Right renal pelvis (tissue), 4 donors: ENCODE measurements around the gene SPAG8. TPM values are rescaled to one million over a fixed set of nuclear protein-coding genes. Genes with fewer than 3 reads are reported as not detected.

Experiments used
- DNase-seq, 4 donors: peaks; one replicate each; pipeline ENCODE4 v3.0.0-alpha.2; 2013; ENCODE audit warnings: low read depth in 4 of 4, low spot score in 3 of 4, missing footprints in 1 of 4
- polyA plus RNA-seq, 4 donors: library from polyadenylated mRNA; unstranded; fragments of 120-200 nt; gene quantifications; one replicate each; pipeline ENCODE4 v1.2.1, GENCODE V29; 2013; ENCODE audit not compliant: insufficient read length in 4 of 4

Gene SPAG8, protein sequence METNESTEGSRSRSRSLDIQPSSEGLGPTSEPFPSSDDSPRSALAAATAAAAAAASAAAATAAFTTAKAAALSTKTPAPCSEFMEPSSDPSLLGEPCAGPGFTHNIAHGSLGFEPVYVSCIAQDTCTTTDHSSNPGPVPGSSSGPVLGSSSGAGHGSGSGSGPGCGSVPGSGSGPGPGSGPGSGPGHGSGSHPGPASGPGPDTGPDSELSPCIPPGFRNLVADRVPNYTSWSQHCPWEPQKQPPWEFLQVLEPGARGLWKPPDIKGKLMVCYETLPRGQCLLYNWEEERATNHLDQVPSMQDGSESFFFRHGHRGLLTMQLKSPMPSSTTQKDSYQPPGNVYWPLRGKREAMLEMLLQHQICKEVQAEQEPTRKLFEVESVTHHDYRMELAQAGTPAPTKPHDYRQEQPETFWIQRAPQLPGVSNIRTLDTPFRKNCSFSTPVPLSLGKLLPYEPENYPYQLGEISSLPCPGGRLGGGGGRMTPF
- 1 to 10 TPM; 4.7 to 6.7 (median 5.4) TPM for polyA plus RNA-seq

DNA sequence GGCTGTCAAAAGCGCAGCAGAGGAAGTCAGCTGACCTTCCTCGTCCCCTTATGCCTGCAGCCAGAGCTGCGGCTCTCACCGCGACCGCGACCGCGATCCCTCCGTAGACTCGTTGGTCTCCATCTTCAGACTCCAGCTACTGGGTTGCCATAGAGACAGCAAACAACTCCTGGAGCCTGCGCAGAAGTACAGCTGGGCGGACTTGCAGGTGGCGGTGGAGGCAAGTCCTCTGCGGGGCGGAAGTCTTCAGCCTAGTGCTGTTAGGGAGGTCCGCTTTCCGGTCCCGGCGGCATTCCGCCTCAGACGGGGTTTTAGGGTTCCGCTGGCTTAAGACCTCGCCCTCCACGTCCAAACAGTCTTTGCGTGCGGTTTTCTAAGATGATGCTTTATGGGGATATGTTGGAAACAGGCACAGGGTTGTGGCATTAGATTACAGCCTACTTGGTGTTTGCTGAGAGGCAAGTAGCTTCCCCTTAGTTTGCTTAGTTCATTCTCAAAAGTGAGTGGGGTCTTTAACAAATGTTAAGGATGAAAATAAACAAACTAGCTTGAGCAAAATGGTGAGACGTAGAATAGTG, at the start of gene SPAG8:
SPAG8 (minus strand) TSS at position 238 of the 578 bp plus-strand sequence; CDS start at position 123, 115 bp downstream.
- peak; percentile 66 to 88 (median 84) for DNase-seq

DNA sequence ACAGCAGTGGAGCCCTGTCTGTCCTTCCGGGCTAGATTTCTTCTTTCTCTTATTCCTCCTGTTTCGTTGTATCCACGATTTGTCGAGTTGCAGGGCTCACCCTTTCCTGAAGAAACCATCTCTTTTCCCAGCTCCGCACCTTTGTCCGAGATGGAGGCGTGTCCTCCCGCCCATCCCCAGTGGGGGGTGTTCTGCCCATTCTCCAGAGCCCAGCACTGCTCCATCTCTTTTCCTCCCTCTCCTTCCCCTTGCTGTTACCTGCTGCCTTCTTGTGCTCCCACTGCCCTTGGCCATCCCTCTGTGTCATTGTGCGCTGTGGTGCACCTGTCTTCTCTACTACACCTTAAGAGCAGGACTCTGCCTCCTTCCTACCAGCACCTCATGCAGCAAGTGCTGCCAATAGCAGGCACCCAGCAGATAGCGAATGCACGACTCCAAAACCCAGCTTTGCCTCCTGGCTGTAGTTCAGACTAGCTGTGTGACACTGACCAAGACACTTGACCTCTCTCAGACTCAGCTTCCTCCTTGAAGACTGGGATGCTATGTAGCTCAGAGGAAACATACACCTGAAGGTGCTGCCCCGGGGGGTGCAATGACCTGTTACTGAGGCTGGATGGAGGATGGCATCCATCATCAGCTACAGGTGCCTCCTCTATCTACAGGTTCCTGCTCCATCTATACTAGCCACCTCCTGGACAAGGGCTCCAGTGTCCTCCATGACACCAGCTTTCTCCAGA, 49.3 kb upstream of the SPAG8 start:
- no peak for DNase-seq

DNA sequence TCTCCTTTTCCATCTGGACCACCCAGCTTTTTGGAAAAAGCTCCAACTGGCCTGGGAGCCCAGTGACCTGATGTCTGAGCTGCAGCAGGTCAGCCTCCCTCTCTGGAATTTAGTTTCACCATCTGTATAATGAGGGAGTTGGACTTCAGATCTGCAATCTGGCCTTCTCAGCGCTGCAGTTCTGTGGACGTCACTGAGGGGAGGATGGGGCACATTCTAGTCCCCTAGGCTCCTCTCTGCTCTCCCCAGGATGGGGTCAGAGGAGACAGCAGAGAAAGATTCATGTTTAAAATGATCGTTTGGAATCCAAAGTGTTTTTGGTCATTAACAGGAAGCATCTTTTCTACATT, 47.9 kb upstream of the SPAG8 start:
- DNase-seq: no peak

DNA sequence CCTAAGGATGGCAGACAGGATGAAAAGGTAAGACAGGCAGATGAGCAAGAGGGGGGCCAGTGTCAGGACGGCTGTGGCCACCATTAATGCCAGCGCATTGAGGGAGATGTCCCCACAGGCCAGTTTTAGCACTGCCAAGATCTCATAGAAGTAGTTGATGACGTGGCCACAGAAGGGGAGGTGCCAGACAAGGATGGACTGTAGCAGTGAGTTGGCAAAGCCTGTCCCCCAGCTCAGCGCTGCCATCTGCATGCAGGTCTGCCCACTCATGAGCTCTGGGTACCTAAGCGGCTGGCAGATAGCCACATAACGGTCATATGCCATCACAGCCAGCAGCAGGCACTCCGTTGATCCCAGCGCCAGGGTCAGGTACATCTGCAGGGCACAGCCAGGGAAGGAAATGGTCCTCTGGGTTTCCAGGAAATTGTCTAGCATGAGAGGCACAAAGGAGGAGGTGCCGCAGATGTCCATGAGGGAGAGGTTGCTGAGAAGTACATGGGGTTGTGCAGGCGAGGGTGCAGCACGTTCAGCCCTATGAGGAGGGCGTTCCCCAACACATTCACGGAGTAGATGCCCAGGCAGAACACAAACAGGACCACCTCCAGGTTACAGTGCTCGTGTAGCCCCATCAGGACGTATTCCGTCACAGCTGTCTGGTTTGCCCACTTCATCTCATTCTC, 47.4 kb upstream of the SPAG8 start:
- DNase-seq: no peak

DNA sequence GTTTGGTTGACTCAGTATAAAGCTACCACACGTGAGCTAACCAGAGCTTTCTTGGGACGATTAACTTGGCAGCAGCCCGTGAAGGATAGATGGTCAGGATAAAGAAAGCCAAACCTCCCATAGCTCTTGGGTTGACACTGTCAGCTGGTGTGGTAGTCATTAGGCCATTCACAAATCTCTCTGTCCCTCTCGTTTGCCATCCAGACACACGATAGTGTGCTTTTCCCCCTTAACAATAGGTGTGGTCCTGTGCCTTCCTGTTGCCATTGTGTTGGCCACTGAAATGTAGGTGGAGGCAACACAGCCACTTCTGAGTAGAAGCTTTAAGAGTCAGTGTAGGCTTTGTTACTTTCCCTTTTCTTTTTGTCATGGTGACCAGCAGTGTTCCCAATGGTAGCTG, 46.4 kb upstream of the SPAG8 start:
- no peak for DNase-seq

DNA sequence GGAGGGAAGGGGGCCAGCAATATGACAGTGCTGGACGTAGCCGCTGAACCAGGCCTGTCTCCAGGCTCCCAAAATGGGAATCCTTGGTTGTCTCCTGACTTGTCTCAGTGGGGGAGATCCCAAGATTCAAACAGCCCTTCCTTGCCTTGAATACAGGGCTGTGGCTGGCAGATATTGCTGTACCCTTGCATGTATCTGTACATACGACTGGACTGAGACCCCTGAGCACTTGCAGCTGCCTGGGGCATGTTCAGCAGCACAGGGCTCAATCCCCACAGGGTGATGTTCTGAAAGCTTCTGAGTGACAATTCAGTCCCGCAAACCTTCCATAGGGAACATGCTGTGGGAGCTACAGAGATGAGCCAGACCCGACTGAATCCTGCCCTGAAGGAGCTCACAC, 44.8 kb upstream of the SPAG8 start:
- DNase-seq: no peak

DNA sequence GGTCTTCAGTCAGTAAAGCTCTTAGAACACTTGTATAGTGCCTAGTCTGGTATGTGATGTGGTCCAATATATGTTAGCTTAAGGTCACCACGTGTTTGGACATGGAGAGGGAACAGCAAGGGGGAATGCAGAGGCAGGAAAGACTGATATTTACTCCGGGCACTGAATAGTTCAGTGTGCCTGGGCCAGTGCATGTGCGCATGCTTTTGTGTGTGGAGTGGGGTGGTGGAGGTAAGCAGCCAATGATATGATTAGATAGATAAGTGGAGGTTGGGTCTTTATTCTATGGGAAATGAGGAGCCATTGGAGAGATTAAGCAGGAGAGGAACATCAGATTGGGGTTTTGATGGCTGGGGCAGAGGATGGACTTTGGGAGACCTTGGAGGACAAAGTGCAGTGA, 44.1 kb upstream of the SPAG8 start:
- DNase-seq: no peak

DNA sequence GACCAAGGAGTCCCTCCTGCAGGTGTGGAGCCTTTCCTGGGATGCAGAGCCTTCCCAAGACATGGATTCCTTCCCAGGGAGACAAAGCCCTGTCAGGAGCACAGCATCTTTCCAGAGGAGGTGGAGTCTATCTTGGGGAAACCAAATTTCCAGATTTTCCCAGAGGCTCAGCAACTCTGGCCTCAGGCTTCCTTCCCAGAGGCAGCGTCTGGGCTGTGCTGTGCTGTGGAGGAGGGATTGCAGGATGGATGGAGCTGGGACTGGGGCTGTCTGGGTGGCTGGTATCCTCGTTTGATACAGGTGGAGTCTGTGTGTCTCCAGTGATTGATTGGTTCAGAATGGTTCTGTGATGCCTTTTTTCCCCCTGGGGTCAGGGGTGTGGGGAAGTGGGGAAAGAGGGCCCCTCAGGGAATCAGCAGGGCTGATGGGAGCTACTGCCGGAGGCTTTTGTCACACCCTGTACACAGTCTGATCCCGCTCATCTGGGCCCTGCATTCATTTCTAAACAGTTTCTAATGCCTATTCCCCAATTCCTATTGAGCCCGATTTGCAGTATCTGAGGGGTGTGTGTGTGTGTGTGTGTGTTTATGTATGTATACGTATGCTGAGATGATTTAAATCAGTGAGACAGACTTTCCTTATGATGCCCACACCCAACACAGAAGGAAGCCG, 42.2 kb upstream of the SPAG8 start:
- DNase-seq: no peak

DNA sequence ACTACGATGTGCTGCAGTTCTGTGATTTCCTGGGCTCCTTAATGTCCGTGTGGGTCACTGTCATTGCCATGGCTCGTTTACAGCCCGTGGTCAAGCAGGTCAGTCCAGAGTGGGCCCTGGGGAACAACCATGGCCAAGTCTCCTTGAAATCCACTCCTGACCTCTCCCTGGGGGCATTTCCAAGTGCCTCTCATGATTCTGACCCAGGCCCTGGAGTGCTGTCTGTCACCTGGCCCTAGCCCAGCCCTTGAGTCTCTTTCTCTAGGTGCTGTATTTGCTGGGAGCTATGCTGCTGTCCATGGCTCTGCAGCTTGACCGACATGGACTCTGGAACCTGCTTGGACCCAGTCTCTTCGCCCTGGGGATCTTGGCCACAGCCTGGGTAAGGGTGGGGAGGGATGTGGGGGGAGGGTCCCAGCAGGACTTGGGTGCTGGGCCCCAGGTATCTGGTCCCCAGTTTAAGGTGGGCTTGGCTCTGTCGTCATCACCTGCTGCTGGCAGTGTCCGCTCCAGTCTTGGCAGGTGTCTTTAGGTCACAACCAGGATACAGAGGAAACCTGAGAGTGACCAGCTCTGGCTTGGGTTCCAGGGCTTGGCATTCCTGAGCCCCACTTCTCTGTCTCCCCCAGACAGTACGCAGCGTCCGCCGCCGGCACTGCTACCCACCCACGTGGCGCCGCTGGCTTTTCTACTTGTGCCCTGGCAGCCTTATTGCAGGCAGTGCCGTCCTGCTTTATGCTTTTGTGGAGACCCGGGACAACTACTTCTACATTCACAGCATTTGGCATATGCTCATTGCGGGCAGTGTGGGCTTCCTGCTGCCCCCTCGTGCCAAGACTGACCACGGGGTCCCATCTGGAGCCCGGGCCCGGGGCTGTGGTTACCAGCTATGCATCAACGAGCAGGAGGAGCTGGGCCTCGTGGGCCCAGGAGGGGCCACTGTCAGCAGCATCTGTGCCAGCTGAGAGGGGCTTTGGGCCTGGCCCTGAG, 41.1 kb upstream of the SPAG8 start:
- no peak for DNase-seq

DNA sequence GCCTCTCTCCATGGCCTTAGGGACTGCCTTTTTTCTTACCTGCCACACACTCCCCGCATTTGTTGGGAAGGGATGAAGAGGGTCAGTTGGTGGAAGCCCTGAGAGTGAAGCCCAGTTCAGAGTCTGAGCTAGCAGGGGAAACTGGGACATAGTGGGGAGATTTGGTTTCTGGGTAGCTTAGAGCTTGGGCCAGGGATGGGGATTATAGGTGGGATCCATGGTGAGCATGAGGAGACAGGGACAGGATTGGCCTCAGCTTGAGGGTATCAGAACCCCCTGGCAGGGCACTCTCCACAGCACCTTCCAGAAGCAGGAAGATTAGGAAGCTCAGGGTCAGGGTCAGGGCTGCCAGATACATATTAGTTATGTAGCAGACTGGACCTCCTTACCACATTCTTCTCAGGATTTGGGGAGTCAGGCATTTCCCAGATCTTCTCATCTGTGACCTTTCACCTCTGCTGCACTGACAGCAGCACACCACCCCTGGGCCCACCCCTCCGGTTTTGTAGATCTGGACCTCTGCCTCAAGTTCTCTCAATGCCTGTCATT, 40.3 kb upstream of the SPAG8 start:
- DNase-seq: no peak

DNA sequence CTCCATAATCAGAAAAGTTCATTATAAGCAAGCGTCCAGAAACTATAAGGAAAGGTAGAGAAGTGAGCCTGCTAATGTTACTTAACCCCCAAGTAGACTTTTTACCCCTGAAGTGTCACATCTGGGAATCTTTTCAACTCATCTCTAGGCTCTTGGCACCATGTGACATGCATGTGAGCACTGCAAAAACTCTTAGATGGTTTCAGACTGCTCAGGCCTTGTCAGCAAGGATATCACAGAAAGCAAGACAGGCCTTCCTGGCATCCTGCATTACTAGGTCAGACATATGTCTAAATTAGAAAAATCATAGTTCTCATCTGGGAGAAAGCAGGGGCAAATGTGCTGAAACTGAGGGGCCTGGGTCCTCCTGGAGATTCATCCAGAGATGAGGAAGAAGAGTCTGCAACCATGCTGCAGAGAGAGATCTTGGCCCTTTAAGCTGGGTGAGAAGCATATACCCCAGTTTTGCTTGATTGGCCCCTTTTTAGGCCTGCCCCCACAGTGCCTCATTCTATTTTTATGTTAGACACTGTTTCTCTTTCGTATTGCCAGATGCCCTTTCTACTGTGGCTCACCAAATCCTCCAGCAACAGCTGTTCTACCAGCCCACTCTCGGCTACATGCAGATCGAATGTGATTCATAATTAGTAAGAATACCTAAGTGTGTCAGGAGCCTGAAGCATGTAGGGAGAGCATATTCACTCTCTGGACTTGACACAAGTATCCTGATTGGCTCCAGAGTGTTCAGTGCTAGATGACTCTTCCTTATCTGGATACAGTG, 35.9 kb upstream of the SPAG8 start:
- no peak for DNase-seq

DNA sequence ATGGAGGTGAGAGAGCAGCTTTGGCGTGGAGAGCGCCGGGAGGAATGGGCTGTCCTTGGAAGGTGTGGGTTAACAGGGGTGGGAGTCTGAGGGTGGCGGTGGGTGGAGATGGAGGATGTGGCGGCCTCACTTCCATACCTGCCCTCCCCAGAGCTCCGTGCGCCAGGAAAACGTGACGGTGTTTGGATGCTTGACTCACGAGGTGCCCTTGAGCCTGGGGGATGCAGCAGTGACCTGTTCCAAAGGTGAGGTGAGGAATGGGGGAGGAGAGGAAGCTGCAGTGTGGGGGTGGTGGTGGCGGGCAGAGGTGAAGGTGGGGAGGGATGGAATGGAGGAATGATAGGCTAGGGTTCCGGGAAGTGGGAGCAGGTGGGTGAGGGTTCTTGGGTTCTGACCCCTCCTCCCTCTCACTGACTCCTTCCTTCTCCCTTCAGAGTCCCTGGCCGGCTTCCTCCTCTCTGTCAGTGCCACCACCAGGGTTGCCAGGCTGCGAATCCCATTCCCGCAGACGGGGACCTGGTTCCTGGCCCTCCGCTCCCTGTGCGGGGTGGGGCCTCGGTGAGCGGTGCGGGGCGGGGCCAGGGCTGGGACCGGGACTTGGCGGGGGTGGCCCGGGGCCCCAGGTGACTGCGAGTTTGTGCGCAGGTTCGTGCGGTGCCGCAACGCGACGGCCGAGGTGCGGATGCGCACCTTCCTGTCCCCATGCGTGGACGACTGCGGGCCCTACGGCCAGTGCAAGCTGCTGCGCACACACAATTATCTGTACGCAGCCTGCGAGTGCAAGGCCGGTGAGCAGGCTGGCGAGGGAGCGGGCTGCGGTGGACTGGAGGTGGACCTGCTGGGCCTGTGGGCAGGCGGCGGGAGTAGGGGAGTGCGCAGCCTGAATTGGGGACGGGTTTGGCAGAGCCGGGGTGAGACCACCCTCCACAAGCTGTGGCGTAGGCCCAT, 34.0 kb upstream of the SPAG8 start:
- DNase-seq: no peak

DNA sequence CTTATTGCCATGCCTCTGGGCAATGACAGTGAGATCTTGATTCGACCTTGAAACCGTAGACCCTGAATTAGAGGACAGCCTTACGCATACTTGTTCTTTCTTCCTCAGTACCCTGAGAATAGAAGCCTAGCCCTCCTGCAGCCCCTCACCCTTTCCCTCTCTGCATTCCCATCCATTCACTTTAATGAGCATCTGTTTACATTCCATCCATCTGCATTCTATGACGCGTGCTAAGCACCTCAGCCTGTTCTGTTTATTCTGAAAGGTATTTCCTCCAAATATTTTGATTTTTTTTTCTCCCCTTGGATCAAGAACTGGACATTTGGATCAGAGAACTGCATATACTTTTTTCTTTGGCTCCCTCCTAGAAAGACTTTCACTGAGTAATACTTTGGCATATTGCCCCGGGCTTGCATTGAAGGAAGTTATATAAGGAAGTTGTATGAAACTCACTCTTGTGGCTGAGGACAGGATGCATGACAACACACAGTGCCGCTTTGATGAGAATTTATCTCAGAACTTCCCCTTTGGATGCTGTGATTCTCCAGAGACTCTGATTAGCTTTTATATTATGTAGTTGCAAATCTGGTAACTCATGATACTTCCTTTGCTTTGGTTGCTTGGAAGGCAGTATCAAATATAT, 32.7 kb upstream of the SPAG8 start:
- peak in 2 of 4 donors; percentile 35 to 56 for DNase-seq

DNA sequence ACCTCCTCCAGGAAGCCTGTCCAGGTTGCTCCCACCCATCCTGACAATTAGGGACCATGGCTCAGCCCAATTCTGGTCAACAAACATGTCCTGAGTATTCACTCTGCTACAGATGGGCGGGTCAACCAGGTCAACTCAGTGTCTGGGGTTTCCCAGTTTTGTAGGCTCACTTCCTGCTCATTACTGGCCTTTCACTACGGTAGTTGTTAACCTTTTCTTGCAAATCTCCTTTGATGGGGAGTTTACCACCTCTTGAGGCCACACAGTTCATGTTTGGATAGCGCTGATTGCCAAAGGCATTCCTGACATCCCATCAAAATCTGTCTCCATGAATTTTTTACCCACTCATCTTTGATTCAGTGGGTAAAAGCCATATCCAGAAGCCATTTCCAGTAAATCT, 30.7 kb upstream of the SPAG8 start:
- DNase-seq: no peak

DNA sequence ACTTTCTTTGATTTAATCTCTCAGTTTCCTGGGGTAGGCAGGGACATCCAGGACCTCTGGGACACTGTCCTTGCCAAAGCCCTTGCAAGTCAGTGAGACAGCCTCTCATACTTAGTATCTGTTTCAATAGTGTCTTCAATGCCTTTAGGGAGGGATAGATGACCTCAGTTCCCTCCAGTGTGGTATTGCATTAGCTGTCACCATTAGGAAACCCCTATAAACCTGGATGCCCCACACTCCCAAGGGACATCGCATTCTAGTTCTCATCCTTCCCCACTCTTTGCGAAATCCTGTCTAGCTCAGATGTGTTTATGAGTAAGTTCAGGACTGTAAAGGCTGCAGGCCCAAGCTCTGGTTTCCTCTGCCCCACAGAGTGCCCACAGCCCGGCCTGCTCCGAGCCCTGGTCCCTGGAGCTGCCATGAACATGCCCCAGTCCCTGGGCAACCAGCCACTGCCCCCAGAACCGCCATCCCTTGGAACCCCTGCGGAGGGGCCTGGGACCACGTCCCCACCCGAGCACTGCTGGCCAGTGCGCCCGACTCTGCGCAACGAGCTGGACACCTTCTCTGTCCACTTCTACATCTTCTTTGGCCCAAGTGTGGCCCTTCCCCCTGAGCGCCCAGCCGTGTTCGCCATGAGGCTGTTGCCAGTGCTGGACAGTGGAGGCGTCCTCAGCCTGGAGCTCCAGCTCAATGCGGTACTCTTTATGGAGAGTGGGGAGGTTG, 30.1 kb upstream of the SPAG8 start:
- no peak for DNase-seq

DNA sequence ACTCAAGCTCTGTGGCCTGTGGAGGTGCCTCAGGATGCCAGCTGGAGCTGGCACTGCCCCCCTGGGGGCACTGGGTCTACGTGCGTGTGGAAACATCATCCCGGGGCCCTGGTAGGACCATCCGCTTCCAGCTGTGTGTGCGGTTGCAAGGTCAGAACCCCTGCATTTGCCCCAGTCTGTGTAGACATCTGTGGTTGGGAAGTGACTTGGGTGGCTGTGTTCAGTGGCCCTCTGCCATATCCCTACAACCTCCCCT, 29.5 kb upstream of the SPAG8 start:
- DNase-seq: no peak
